ENCODE data around the gene OPA3.

Gene OPA3

DNA sequence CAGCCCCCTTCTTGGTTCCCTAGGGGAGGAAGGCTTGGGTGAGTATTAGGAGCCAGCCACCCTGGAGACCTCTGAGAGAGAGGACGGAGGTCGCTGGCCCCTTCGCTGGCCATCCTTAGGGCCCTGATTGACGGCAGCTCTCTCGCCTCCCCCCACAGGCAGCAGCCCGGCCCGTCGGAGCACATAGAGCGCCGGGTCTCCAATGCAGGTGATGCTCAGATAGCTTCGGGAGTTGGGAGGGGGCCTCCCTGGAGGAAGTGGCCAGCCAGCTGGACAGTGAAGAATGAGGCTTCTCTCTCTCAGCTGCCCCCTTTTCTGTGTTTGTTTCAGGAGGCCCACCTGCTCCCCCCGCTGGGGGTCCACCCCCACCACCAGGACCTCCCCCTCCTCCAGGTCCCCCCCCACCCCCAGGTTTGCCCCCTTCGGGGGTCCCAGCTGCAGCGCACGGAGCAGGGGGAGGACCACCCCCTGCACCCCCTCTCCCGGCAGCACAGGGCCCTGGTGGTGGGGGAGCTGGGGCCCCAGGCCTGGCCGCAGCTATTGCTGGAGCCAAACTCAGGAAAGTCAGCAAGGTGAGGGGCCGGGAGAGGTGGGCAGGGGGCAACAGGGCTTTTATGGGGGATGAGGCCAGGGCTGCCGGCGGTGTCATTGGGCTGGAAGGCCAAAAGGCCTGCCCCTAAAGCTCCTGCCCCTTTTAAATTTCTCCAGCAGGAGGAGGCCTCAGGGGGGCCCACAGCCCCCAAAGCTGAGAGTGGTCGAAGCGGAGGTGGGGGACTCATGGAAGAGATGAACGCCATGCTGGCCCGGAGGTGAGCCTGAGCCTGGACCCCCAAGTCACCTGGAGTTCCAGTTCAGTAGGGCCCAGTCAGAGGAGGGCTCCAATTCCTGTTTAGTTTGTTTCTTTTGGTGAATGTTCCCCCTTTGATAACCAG, 62.3 kb downstream of the OPA3 start:
- H3F3A ChIP-seq (ENCODE audit: insufficient read depth, low read length): no peaks in the 10 kb centered on the region
- no peak overlapping the region for H3K27ac ChIP-seq (ENCODE audit: low read depth, low read length, poor library complexity, severe bottlenecking)

DNA sequence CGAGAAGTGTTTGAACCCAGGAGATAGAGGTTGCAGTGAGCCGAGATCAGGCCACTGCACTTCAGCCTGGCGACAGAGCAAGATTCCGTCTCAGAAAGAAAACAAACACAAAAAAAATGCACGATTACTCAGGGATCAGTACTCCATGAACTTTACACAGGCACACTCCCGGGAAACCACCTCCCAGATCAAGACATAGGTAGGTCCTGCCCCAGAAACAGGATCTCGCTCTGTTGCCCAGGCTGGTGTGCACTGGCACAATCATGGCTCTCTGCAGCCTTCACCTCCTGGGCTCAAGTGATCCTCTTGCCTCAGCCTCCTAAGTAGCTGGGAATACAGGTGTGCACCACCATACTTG, 66.2 kb downstream of the OPA3 start:
- Histone ChIP-seq H4K20me1 (ENCODE audit: insufficient read depth, low read length) (no peaks in the 10 kb centered on the region), H3F3A (ENCODE audit: insufficient read depth, low read length) (no peaks in the 10 kb centered on the region), H3K9me2 (ENCODE audit: low read depth, low read length) (no peaks in the 10 kb centered on the region), H3K9ac (ENCODE audit: low read length) (no peak overlapping the region), H3K9me3 (ENCODE audit: low read length) (no peaks in the 10 kb centered on the region), H3K4me3 (ENCODE audit: low read depth, low read length, poor library complexity, severe bottlenecking) (no peak overlapping the region), H3K27me3 (ENCODE audit: insufficient read depth, low read length) (no peaks in the 10 kb centered on the region), H3K27ac (ENCODE audit: low read depth, low read length, poor library complexity, severe bottlenecking) (no peak overlapping the region), H3K36me3 (ENCODE audit: insufficient read depth, low read length) (peaks cover 26% of the 10 kb centered on the region; the same call in 1 of the 2 replicates), H2AFZ (ENCODE audit: low read length) (no peak overlapping the region), H3K4me2 (ENCODE audit: low read length) (no peak overlapping the region), H3K4me1 (ENCODE audit: insufficient read depth, low read length, severe bottlenecking) (peaks cover 25% of the 10 kb centered on the region), H3K79me2 (ENCODE audit: insufficient read depth, low read length) (no peaks in the 10 kb centered on the region)
- TF ChIP-seq EZH2 (IDR thresholded peaks at IDR 0.05; ENCODE audit: borderline replicate concordance, low read length): no peak
- TF ChIP-seq, protein P1, sequence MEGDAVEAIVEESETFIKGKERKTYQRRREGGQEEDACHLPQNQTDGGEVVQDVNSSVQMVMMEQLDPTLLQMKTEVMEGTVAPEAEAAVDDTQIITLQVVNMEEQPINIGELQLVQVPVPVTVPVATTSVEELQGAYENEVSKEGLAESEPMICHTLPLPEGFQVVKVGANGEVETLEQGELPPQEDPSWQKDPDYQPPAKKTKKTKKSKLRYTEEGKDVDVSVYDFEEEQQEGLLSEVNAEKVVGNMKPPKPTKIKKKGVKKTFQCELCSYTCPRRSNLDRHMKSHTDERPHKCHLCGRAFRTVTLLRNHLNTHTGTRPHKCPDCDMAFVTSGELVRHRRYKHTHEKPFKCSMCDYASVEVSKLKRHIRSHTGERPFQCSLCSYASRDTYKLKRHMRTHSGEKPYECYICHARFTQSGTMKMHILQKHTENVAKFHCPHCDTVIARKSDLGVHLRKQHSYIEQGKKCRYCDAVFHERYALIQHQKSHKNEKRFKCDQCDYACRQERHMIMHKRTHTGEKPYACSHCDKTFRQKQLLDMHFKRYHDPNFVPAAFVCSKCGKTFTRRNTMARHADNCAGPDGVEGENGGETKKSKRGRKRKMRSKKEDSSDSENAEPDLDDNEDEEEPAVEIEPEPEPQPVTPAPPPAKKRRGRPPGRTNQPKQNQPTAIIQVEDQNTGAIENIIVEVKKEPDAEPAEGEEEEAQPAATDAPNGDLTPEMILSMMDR (IDR thresholded peaks at IDR 0.05; ENCODE audit: low read length): no peak

More for the DNA sequence above, 62.3 kb downstream of the OPA3 start:
- Histone ChIP-seq H3K9ac (ENCODE audit: low read length) (no peak overlapping the region), H4K20me1 (ENCODE audit: insufficient read depth, low read length) (no peaks in the 10 kb centered on the region), H3K4me1 (ENCODE audit: insufficient read depth, low read length, severe bottlenecking) (no peaks in the 10 kb centered on the region), H3K4me3 (ENCODE audit: low read depth, low read length, poor library complexity, severe bottlenecking) (no peak overlapping the region), H3K27me3 (ENCODE audit: insufficient read depth, low read length) (no peaks in the 10 kb centered on the region), H3K9me3 (ENCODE audit: low read length) (no peaks in the 10 kb centered on the region), H3K4me2 (ENCODE audit: low read length) (no peak overlapping the region), H3K9me2 (ENCODE audit: low read depth, low read length) (no peaks in the 10 kb centered on the region), H3K36me3 (ENCODE audit: insufficient read depth, low read length) (peaks cover 53% of the 10 kb centered on the region), H3K79me2 (ENCODE audit: insufficient read depth, low read length) (no peaks in the 10 kb centered on the region), H2AFZ (ENCODE audit: low read length) (no peak overlapping the region)
- TF ChIP-seq EZH2 (IDR thresholded peaks at IDR 0.05; ENCODE audit: borderline replicate concordance, low read length): no peak
- TF ChIP-seq, protein P1 (IDR thresholded peaks at IDR 0.05; ENCODE audit: low read length): no peak

DNA sequence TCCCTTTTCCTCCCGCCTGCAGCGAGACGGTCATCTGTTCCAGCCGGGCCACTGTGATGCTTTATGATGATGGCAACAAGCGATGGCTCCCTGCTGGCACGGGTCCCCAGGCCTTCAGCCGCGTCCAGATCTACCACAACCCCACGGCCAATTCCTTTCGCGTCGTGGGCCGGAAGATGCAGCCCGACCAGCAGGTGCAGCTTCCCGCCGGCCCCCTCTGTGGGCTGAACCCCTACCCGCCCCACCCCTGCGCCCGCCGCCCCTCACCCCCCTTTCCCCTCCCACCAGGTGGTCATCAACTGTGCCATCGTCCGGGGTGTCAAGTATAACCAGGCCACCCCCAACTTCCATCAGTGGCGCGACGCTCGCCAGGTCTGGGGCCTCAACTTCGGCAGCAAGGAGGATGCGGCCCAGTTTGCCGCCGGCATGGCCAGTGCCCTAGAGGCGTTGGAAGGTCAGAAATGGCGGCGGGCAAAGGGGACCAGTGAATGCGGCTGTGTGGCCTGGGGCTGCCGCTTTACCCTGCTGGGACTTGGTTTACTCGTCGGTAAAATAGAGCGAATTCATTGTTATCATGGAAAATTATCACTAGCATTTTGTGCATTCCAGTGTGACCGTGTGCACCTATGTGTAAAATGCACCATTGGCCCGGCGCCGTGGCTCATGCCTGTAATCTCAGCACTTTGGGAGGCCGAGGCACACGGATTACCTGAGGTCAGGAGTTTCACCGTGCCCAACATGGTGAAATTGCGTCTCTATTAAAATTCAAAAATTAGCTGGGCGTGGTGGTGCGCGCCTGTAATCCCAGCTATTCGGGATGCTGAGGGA, 66.7 kb downstream of the OPA3 start:
- Histone ChIP-seq H3K79me2 (ENCODE audit: insufficient read depth, low read length) (no peaks in the 10 kb centered on the region), H3K4me3 (ENCODE audit: low read depth, low read length, poor library complexity, severe bottlenecking) (no peak overlapping the region), H3K4me2 (ENCODE audit: low read length) (no peak overlapping the region), H3K9me3 (ENCODE audit: low read length) (no peaks in the 10 kb centered on the region), H3K27ac (ENCODE audit: low read depth, low read length, poor library complexity, severe bottlenecking) (no peak overlapping the region), H3F3A (ENCODE audit: insufficient read depth, low read length) (no peaks in the 10 kb centered on the region), H2AFZ (ENCODE audit: low read length) (no peak overlapping the region), H3K4me1 (ENCODE audit: insufficient read depth, low read length, severe bottlenecking) (peaks cover 30% of the 10 kb centered on the region), H4K20me1 (ENCODE audit: insufficient read depth, low read length) (no peaks in the 10 kb centered on the region), H3K9me2 (ENCODE audit: low read depth, low read length) (no peaks in the 10 kb centered on the region), H3K27me3 (ENCODE audit: insufficient read depth, low read length) (no peaks in the 10 kb centered on the region), H3K9ac (ENCODE audit: low read length) (no peak overlapping the region), H3K36me3 (ENCODE audit: insufficient read depth, low read length) (peaks cover 26% of the 10 kb centered on the region; the same call in 1 of the 2 replicates)
- TF ChIP-seq, protein P1 (IDR thresholded peaks at IDR 0.05; ENCODE audit: low read length): no peak
- TF ChIP-seq EZH2 (IDR thresholded peaks at IDR 0.05; ENCODE audit: borderline replicate concordance, low read length): no peak

Data from OCI-LY1 (cell line).